H1 (cell line): Measurements from ENCODE around the gene ZNF726. TPM values are rescaled to one million over a fixed set of nuclear protein-coding genes. Genes with fewer than 3 reads are reported as not detected.
"Not testable (repeated sequence)": the region's sequence is repeated elsewhere in the genome, so short reads cannot be mapped to it uniquely, and the experiment has no call there.

ENCODE experiments used
- CTCF ChIA-PET: fragments of 300-600 bp; sonication (Branson Sonifier 250); formaldehyde crosslinking; loops from one replicate; lab custom pipeline; 2021; ENCODE audit not compliant: partially characterized antibody; lab: Charles Lee
- POLR2A ChIA-PET: fragments of 300-600 bp; sonication (Branson Sonifier 250); formaldehyde crosslinking; loops from one replicate; lab custom pipeline; 2021; ENCODE audit warnings: inconsistent platforms; ENCODE audit not compliant: partially characterized antibody; lab: Charles Lee
- DNase-seq, 2 experiments: peaks; one replicate each; pipeline versions ENCODE4 v3.0.0 to v3.0.0-alpha.2; 2010 to 2022; ENCODE audit warnings: low spot score in 2 of 2, low read depth in 1 of 2, mixed read lengths in 1 of 2
- FAIRE-seq: peaks from 2 replicates; lab custom pipeline; 2011; peaks lifted over from hg19 to GRCh38; lab: Jason Lieb, UNC
- H2AFZ ChIP-seq: 2 replicates; pipeline ENCODE4 v1.8.1; 2012; ENCODE audit warnings: low read length, inconsistent platforms
- H2AK5ac ChIP-seq: 2 replicates; pipeline ENCODE4 v1.6.1; 2013; ENCODE audit warnings: low read depth, low read length
- H2BK120ac ChIP-seq: replicated peaks from 2 replicates; pipeline ENCODE3; 2013; ENCODE audit warnings: low read depth, low read length, inconsistent platforms
- H2BK12ac ChIP-seq: 2 replicates; pipeline ENCODE4 v1.6.1; 2013; ENCODE audit warnings: low read depth, low read length
- H2BK15ac ChIP-seq: 2 replicates; pipeline ENCODE4 v1.6.1; 2013; ENCODE audit warnings: low read length
- H2BK20ac ChIP-seq: 2 replicates; pipeline ENCODE4 v1.6.1; 2013; ENCODE audit warnings: low read length
- H2BK5ac ChIP-seq: 2 replicates; pipeline ENCODE4 v1.6.1; 2013; ENCODE audit warnings: low read depth, low read length
- H3K14ac ChIP-seq: 2 replicates; pipeline ENCODE4 v1.6.1; 2013; ENCODE audit warnings: inconsistent platforms; ENCODE audit not compliant: insufficient read length
- H3K18ac ChIP-seq: 2 replicates; pipeline ENCODE4 v1.6.1; 2013; ENCODE audit warnings: low read length; ENCODE audit errors: extremely low read depth
- H3K23ac ChIP-seq: 2 replicates; pipeline ENCODE4 v1.6.1; 2013; ENCODE audit warnings: inconsistent platforms; ENCODE audit not compliant: insufficient read length
- H3K23me2 ChIP-seq: 2 replicates; pipeline ENCODE4 v1.6.1; 2013; ENCODE audit warnings: low read depth, low read length
- H3K27ac ChIP-seq: 2 replicates; pipeline ENCODE4 v1.6.1; 2011; ENCODE audit warnings: low read depth, low read length, inconsistent platforms
- H3K27me3 ChIP-seq, 4 experiments: replicated peaks in 1 of 4; 1 replicate in 1 of 4; 2 replicates in 3 of 4; pipeline versions ENCODE4 v1.6.1 to v1.8.1; 2011 to 2013; ENCODE audit warnings: low read length in 3 of 4, mild to moderate bottlenecking in 3 of 4, inconsistent platforms in 2 of 4, mixed read lengths in 2 of 4, moderate library complexity in 1 of 4; ENCODE audit not compliant: control insufficient read depth in 3 of 4, insufficient read depth in 3 of 4; ENCODE audit errors: extremely low read depth in 1 of 4
- H3K36me3 ChIP-seq, 4 experiments: 2 replicates each; pipeline versions ENCODE4 v1.6.1 to v1.8.1; 2011 to 2013; ENCODE audit warnings: mild to moderate bottlenecking in 4 of 4, low read length in 3 of 4, moderate library complexity in 2 of 4, control low read depth in 1 of 4, inconsistent platforms in 1 of 4; ENCODE audit not compliant: insufficient read depth in 4 of 4, control insufficient read depth in 2 of 4
- H3K4ac ChIP-seq: replicated peaks from 2 replicates; pipeline ENCODE3; 2013; ENCODE audit warnings: low read length, low read depth, mixed read lengths, inconsistent platforms; ENCODE audit not compliant: insufficient read length
- H3K4me1 ChIP-seq, 4 experiments: replicated peaks in 1 of 4; 1 replicate in 1 of 4; 2 replicates in 3 of 4; pipeline versions ENCODE4 v1.6.1 to v1.8.1; 2011 to 2013; ENCODE audit warnings: low read length in 3 of 4, inconsistent platforms in 2 of 4, mixed read lengths in 1 of 4; ENCODE audit not compliant: insufficient read depth in 4 of 4, control insufficient read depth in 3 of 4
- H3K4me2 ChIP-seq, 2 experiments: 2 replicates each; pipeline versions ENCODE4 v1.6.1 to v1.8.1; 2011 to 2013; ENCODE audit warnings: low read depth in 2 of 2, low read length in 2 of 2, control low read depth in 1 of 2, inconsistent platforms in 1 of 2, mild to moderate bottlenecking in 1 of 2; ENCODE audit not compliant: insufficient read depth in 1 of 2
- H3K4me3 ChIP-seq, 4 experiments: fragments of 200-600, 300-600 bp in 1 of 4; sonication (generic), shearing (Covaris generic), sonication (Bioruptor Twin) in 1 of 4; 2 replicates each; pipeline versions ENCODE4 v1.5.1 to v1.8.1; 2011 to 2016; ENCODE audit warnings: low read length in 4 of 4, low read depth in 3 of 4, control low read depth in 2 of 4, inconsistent platforms in 2 of 4, mild to moderate bottlenecking in 2 of 4, mixed read lengths in 1 of 4, moderate library complexity in 1 of 4; ENCODE audit not compliant: insufficient read depth in 2 of 4; ENCODE audit errors: extremely low read depth in 1 of 4
- H3K56ac ChIP-seq: replicated peaks from 2 replicates; pipeline ENCODE3; 2013; ENCODE audit warnings: low read depth, mild to moderate bottlenecking, mixed read lengths, low read length, inconsistent platforms; ENCODE audit not compliant: insufficient read length
- H3K79me1 ChIP-seq: 2 replicates; pipeline ENCODE4 v1.6.1; 2013; ENCODE audit warnings: low read depth, low read length, control low read depth
- H3K79me2 ChIP-seq, 2 experiments: 2 replicates each; pipeline versions ENCODE4 v1.6.1 to v1.8.1; 2012 to 2013; ENCODE audit warnings: low read length in 2 of 2, mild to moderate bottlenecking in 2 of 2, inconsistent platforms in 1 of 2; ENCODE audit not compliant: insufficient read depth in 2 of 2, control insufficient read depth in 1 of 2
- H3K9ac ChIP-seq, 4 experiments: replicated peaks in 1 of 4; 1 replicate in 1 of 4; 2 replicates in 3 of 4; pipeline versions ENCODE4 v1.6.1 to v1.8.1; 2011 to 2013; ENCODE audit warnings: low read depth in 3 of 4, low read length in 3 of 4, control low read depth in 2 of 4, mild to moderate bottlenecking in 2 of 4, moderate library complexity in 2 of 4, inconsistent platforms in 1 of 4; ENCODE audit errors: extremely low read depth in 1 of 4
- H3K9me3 ChIP-seq, 2 experiments: 2 replicates each; pipeline versions ENCODE4 v1.6.1 to v1.8.1; 2012 to 2013; ENCODE audit warnings: mild to moderate bottlenecking in 2 of 2, moderate library complexity in 2 of 2, control low read depth in 1 of 2, inconsistent platforms in 1 of 2, low read depth in 1 of 2, low read length in 1 of 2, mixed read lengths in 1 of 2; ENCODE audit not compliant: insufficient read depth in 2 of 2
- H4K20me1 ChIP-seq, 2 experiments: replicated peaks in 1 of 2; 2 replicates each; pipeline versions ENCODE3 to v1.8.1; 2011 to 2013; ENCODE audit warnings: inconsistent platforms in 2 of 2, low read length in 2 of 2, mild to moderate bottlenecking in 1 of 2; ENCODE audit not compliant: insufficient read depth in 2 of 2, control insufficient read depth in 1 of 2
- H4K5ac ChIP-seq: 2 replicates; pipeline ENCODE4 v1.6.1; 2013; ENCODE audit warnings: low read length, low read depth, mixed read lengths, inconsistent platforms; ENCODE audit not compliant: insufficient read length
- H4K8ac ChIP-seq: 2 replicates; pipeline ENCODE4 v1.8.0; 2013; ENCODE audit warnings: mild to moderate bottlenecking, moderate library complexity, low read length, inconsistent platforms; ENCODE audit not compliant: insufficient read depth; ENCODE audit errors: extremely low read depth
- H4K91ac ChIP-seq: replicated peaks from 2 replicates; pipeline ENCODE3; 2013; ENCODE audit warnings: low read length, mixed read lengths, inconsistent platforms; ENCODE audit not compliant: insufficient read length
- WGBS, 2 experiments: shearing (Covaris generic) in 1 of 2; methylation state at CpG; one replicate each; pipeline versions ENCODE4 v1.1.6 to v1.1.7; 2013 to 2015; ENCODE audit warnings: low lambda C conversion rate in 2 of 2, mixed read lengths in 2 of 2, inconsistent platforms in 1 of 2, low coverage in 1 of 2, missing lambda C conversion rate in 1 of 2; ENCODE audit not compliant: insufficient replicate concordance in 2 of 2, insufficient coverage in 1 of 2, insufficient read length in 1 of 2; ENCODE audit errors: extremely low coverage in 1 of 2, missing lambda C conversion rate in 1 of 2; 5-methylcytosine and 5-hydroxymethylcytosine counted together
- polyA plus RNA-seq, 7 experiments: library from polyadenylated mRNA; depleted of rRNA in 3 of 7; stranded (reverse) in 5 of 7; unstranded in 2 of 7; fragments of >200 nt in 5 of 7; fragments of 200-250 nt in 2 of 7; gene quantifications; 1 replicate in 5 of 7; 2 replicates in 1 of 7; 4 replicates in 1 of 7; pipeline versions ENCODE4 v1.2.1 to v1.2.3, GENCODE V29; 2011 to 2013; ENCODE audit warnings: missing spikeins in 2 of 7, mixed read lengths in 2 of 7
- total RNA-seq: library from RNA; stranded (reverse); fragmentation: NEBNext Ultra II Directional; extraction: Animal tissue kit (Norgen Biotek cat#: 25700); gene quantifications from 2 replicates; pipeline ENCODE4 v1.2.1, GENCODE V29; 2021

Gene ZNF726
- total and polyA plus RNA-seq, 2 of the 8 experiments (the other 6 are each of a cell fraction or from before 2014, with no cell fraction given): not detected

GRCh38 chr19:23896096-23896495 lies 18.6 kb upstream of the ZNF726 start:
- H2BK20ac ChIP-seq, H3K4me1 ChIP-seq, H3K56ac ChIP-seq, POLR2A ChIA-PET, H2AFZ ChIP-seq, H4K5ac ChIP-seq, H2AK5ac ChIP-seq, H3K79me2 ChIP-seq, H3K27ac ChIP-seq, H4K20me1 ChIP-seq, H4K91ac ChIP-seq, H3K14ac ChIP-seq, H3K4me2 ChIP-seq, H2BK5ac ChIP-seq, H2BK120ac ChIP-seq, H2BK12ac ChIP-seq, CTCF ChIA-PET, DNase-seq, FAIRE-seq, H3K9ac ChIP-seq, H3K79me1 ChIP-seq, H3K4ac ChIP-seq, H2BK15ac ChIP-seq, H3K18ac ChIP-seq, H3K4me3 ChIP-seq, H3K23me2 ChIP-seq, H4K8ac ChIP-seq, H3K27me3 ChIP-seq, H3K23ac ChIP-seq, H3K36me3 ChIP-seq: not testable (repeated sequence)
- WGBS, 2 experiments: 91% methylated on average over 14 of the region's 15 CpGs; no CpG with 5 or more reads in 1 of the 2 experiments
- H3K9me3 ChIP-seq: peaks cover 46 to 52% of the 10 kb centered on the region in 2 experiments
